SU-DHL-6 (cell line): Measurements from ENCODE around the gene EIF3D.

Source experiments
- H2AFZ ChIP-seq: fragments of 200-600 bp; sonication (generic); 2 replicates; pipeline ENCODE4 v1.6.1; 2014; ENCODE audit warnings: low read depth, mild to moderate bottlenecking, moderate library complexity, mixed read lengths, antibody characterized with exemption, low read length; ENCODE audit not compliant: severe bottlenecking
- H3F3A ChIP-seq: fragments of 200-600 bp; shearing (Covaris generic); 2 replicates; pipeline ENCODE4 v1.6.0; 2016; ENCODE audit warnings: antibody characterized with exemption, mild to moderate bottlenecking; ENCODE audit not compliant: insufficient read depth
- H3K27ac ChIP-seq: fragments of 200-600 bp; sonication (generic); 2 replicates; pipeline ENCODE4 v1.5.1; 2016; ENCODE audit warnings: low read depth, mild to moderate bottlenecking, low read length, moderate library complexity, mixed read lengths
- H3K27me3 ChIP-seq: fragments of 200-600 bp; sonication (generic), shearing (Covaris generic); 2 replicates; pipeline ENCODE4 v1.6.0; 2014; ENCODE audit warnings: mild to moderate bottlenecking, low read length
- H3K36me3 ChIP-seq: fragments of 200-600 bp; sonication (generic); 2 replicates; pipeline ENCODE4 v1.6.1; 2014; ENCODE audit warnings: mild to moderate bottlenecking, low read length, mixed read lengths
- H3K4me2 ChIP-seq: fragments of 300-600, 200-600 bp; shearing (Covaris generic), sonication (generic); 2 replicates; pipeline ENCODE4 v1.6.0; 2014; ENCODE audit warnings: low read length, low read depth, mild to moderate bottlenecking; ENCODE audit not compliant: poor library complexity, severe bottlenecking
- H3K4me3 ChIP-seq: fragments of 200-600 bp; sonication (generic); 2 replicates; pipeline ENCODE4 v1.5.1; 2014; ENCODE audit warnings: antibody characterized with exemption, low read length, mild to moderate bottlenecking, mixed read lengths; ENCODE audit not compliant: insufficient read depth, poor library complexity, severe bottlenecking
- H3K79me2 ChIP-seq: fragments of 200-600 bp; sonication (generic); 2 replicates; pipeline ENCODE4 v1.6.1; 2014; ENCODE audit warnings: mild to moderate bottlenecking, low read length, moderate library complexity; ENCODE audit not compliant: insufficient read depth
- H3K9ac ChIP-seq: fragments of 200-600 bp; sonication (generic); 2 replicates; pipeline ENCODE4 v1.7.0; 2014; ENCODE audit warnings: mild to moderate bottlenecking, low read length
- H3K9me2 ChIP-seq: fragments of 200-600 bp; sonication (generic); replicated peaks from 2 replicates; pipeline ENCODE4 v1.6.1; 2014; ENCODE audit warnings: low read length; ENCODE audit not compliant: insufficient read depth
- H3K9me3 ChIP-seq: fragments of 200-600 bp; sonication (generic); 2 replicates; pipeline ENCODE4 v1.6.1; 2014; ENCODE audit warnings: low read length, mixed read lengths; ENCODE audit not compliant: insufficient read depth
- H4K20me1 ChIP-seq: fragments of 200-600 bp; sonication (generic); 2 replicates; pipeline ENCODE4 v1.6.1; 2014; ENCODE audit warnings: low read depth, mild to moderate bottlenecking, antibody characterized with exemption, low read length, moderate library complexity, mixed read lengths
- EZH2phosphoT487 ChIP-seq: fragments of 200-600 bp; sonication (generic), shearing (Covaris generic); conservative IDR thresholded peaks from 2 replicates; pipeline ENCODE4 v1.6.1; 2018; ENCODE audit warnings: mild to moderate bottlenecking, antibody characterized with exemption, low read length, moderate library complexity, mixed read lengths
- TF ChIP-seq, protein P1 (sequence below): fragments of 200-600 bp; sonication (generic); IDR thresholded peaks from one replicate; pipeline ENCODE4 v1.5.1; 2017; ENCODE audit warnings: antibody characterized with exemption, mild to moderate bottlenecking, low read length, moderate library complexity; ENCODE audit not compliant: insufficient read depth, poor library complexity, severe bottlenecking

The EIF3D gene

GRCh38 chr22:36466258-36466657 lies 62.7 kb downstream of the EIF3D start:
- Histone ChIP-seq H3F3A (no peaks in the 10 kb centered on the region), H3K9ac (no peak overlapping the region), H3K4me3 (no peak overlapping the region), H3K79me2 (no peaks in the 10 kb centered on the region), H4K20me1 (no peaks in the 10 kb centered on the region), H3K4me2 (no peak overlapping the region), H3K9me3 (no peaks in the 10 kb centered on the region), H3K27me3 (no peaks in the 10 kb centered on the region), H3K27ac (no peak overlapping the region), H2AFZ (no peak overlapping the region), H3K9me2 (no peaks in the 10 kb centered on the region), H3K36me3 (no peaks in the 10 kb centered on the region)
- TF ChIP-seq EZH2phosphoT487 = no peak
- TF ChIP-seq, protein P1, sequence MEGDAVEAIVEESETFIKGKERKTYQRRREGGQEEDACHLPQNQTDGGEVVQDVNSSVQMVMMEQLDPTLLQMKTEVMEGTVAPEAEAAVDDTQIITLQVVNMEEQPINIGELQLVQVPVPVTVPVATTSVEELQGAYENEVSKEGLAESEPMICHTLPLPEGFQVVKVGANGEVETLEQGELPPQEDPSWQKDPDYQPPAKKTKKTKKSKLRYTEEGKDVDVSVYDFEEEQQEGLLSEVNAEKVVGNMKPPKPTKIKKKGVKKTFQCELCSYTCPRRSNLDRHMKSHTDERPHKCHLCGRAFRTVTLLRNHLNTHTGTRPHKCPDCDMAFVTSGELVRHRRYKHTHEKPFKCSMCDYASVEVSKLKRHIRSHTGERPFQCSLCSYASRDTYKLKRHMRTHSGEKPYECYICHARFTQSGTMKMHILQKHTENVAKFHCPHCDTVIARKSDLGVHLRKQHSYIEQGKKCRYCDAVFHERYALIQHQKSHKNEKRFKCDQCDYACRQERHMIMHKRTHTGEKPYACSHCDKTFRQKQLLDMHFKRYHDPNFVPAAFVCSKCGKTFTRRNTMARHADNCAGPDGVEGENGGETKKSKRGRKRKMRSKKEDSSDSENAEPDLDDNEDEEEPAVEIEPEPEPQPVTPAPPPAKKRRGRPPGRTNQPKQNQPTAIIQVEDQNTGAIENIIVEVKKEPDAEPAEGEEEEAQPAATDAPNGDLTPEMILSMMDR = no peak

DNA sequence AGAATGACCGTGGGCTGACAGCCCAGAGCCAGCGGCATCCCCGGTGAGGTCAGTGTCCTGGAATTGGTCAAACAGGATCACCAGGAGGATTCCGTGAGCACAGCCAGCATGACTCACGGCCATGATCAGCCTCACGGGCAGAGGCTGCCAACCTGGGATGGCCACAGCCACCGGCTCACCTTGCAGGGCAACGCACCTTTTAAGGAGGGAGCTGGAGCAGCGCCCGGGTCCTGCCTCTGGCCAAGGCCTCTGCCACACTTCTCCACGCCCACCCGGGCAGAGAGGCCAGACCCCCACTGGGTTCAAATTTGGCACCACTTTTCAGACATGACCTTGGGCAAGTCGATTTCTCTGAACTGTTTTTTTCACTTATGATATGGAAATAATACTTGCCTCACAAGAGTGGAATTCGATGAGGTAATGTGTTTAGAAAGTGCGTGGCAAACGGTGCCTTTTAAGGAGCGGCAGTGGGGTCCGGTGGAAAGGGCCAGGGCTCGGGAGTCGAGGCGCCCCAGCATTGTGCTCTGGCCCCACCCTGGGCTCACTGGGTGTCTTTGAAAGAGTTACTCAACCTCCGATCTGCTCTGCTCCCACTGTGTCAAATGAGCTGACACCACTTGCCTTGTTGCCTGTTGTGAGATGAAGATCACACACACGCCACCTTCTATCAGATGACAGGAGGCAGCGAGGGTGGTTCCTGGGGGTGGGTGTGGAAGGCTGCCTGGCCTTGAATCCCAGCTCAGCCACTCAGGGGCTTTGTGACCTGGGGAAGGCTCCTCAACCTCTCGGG lies 63.5 kb downstream of the EIF3D start:
- H3K9me3 ChIP-seq = no peaks in the 10 kb centered on the region
- H2AFZ ChIP-seq = no peak overlapping the region
- H4K20me1 ChIP-seq = no peaks in the 10 kb centered on the region
- no peak overlapping the region for H3K27ac ChIP-seq
- H3F3A ChIP-seq = no peaks in the 10 kb centered on the region
- H3K4me2 ChIP-seq = no peak overlapping the region
- no peaks in the 10 kb centered on the region for H3K27me3 ChIP-seq
- H3K79me2 ChIP-seq = no peaks in the 10 kb centered on the region
- TF ChIP-seq, protein P1 = no peak
- no peak for TF ChIP-seq EZH2phosphoT487
- no peaks in the 10 kb centered on the region for H3K9me2 ChIP-seq
- no peak overlapping the region for H3K9ac ChIP-seq
- no peaks in the 10 kb centered on the region for H3K36me3 ChIP-seq
- no peak overlapping the region for H3K4me3 ChIP-seq

- Histone ChIP-seq H4K20me1 (no peaks in the 10 kb centered on the region), H3F3A (no peaks in the 10 kb centered on the region), H3K9ac (no peak overlapping the region), H3K36me3 (no peaks in the 10 kb centered on the region), H2AFZ (no peak overlapping the region), H3K9me3 (no peaks in the 10 kb centered on the region), H3K4me3 (no peak overlapping the region), H3K79me2 (no peaks in the 10 kb centered on the region), H3K27me3 (no peaks in the 10 kb centered on the region), H3K9me2 (no peaks in the 10 kb centered on the region), H3K4me2 (no peak overlapping the region), H3K27ac (no peak overlapping the region)
- TF ChIP-seq EZH2phosphoT487 = no peak
- TF ChIP-seq, protein P1 = no peak
Measured at GRCh38 chr22:36464715-36465231, 64.2 kb downstream of the EIF3D start.
